ENCODE results near the gene SLC66A1. TPM values are rescaled to one million over a fixed set of nuclear protein-coding genes. Genes with fewer than 3 reads are reported as not detected.

The SLC66A1 gene
- total RNA-seq, 1 experiment from 2014 or later = 22.5 TPM

GRCh38 chr1:19360843-19361610, 48.9 kb downstream of the SLC66A1 start:
- no peak overlapping the region for H3K18ac ChIP-seq (ENCODE audit: insufficient read length, low read depth, low read length)
- H2BK20ac ChIP-seq (ENCODE audit: low read depth, low read length, poor library complexity, severe bottlenecking) = no peak overlapping the region
- H3K23me2 ChIP-seq (ENCODE audit: insufficient read length, low read depth, low read length, poor library complexity, severe bottlenecking) = no peaks in the 10 kb centered on the region
- WGBS (ENCODE audit: extremely low coverage, insufficient read length, low lambda C conversion rate) = no CpG with 5 or more reads among the region's 18 CpGs
- TF ChIP-seq CTCF (conservative IDR thresholded peaks at IDR 0.05) = no peak
- H3K4me2 ChIP-seq (ENCODE audit: insufficient read depth, insufficient read length, low read length) = no peak overlapping the region
- no peak overlapping the region for H4K5ac ChIP-seq (ENCODE audit: insufficient read length, low read depth, low read length)
- H4K8ac ChIP-seq (replicated peaks; ENCODE audit: insufficient read length, low read depth, low read length) = no peak overlapping the region
- H2BK5ac ChIP-seq (ENCODE audit: insufficient read length, low read length) = no peak overlapping the region
- H3K4ac ChIP-seq (ENCODE audit: low read depth, low read length) = no peak overlapping the region
- no peak overlapping the region for H3K14ac ChIP-seq (ENCODE audit: insufficient read depth, low read length)
- Mint-ChIP-seq H3K27ac (peak overlapping the region in 2 of 3 experiments; percentile 44 to 66; a peak in 2 of 7 replicates), H3K27me3 (ENCODE audit: low read depth) (peaks cover 1% of the 10 kb centered on the region; the same call in 1 of the 2 replicates), H3K4me3 (no peak overlapping the region), H3K36me3 (ENCODE audit: insufficient read depth in 1 of 3, low read depth in 3 of 3) (peaks cover 9 to 25% (median 23%) of the 10 kb centered on the region in 3 experiments; a peak in 6 of 7 replicates), H3K4me1 (peaks cover 14 to 16% of the 10 kb centered on the region in 2 experiments), H3K9me3 (no peaks in the 10 kb centered on the region)
- H3K4me1 ChIP-seq (ENCODE audit: insufficient read depth, low read length) = no peaks in the 10 kb centered on the region
- DNase-seq = no peak
- no peak overlapping the region for H2AFZ ChIP-seq (ENCODE audit: low read length)
- H3K56ac ChIP-seq (ENCODE audit: insufficient read length, low read depth, low read length) = no peak overlapping the region
- H3T11ph ChIP-seq (ENCODE audit: low read length) = no peak overlapping the region
- no peaks in the 10 kb centered on the region for H4K20me1 ChIP-seq (ENCODE audit: control insufficient read depth, insufficient read depth, insufficient read length)
- H3K9me3 ChIP-seq (ENCODE audit: control insufficient read depth, low read depth, low read length) = no peaks in the 10 kb centered on the region
- no peak overlapping the region for H2BK120ac ChIP-seq (ENCODE audit: low read depth, low read length, poor library complexity, severe bottlenecking)
- no peak overlapping the region for H2BK15ac ChIP-seq (ENCODE audit: low read depth, low read length)
- no peak overlapping the region for H2BK12ac ChIP-seq (ENCODE audit: insufficient read length, low read depth, low read length)
- H3K23ac ChIP-seq (ENCODE audit: insufficient read length, low read depth, low read length) = no peak overlapping the region
- no peak overlapping the region for H2AK5ac ChIP-seq (ENCODE audit: insufficient read length, low read length)
- no peak overlapping the region for H3K27ac ChIP-seq (ENCODE audit: insufficient read length, low read depth, low read length)
- H3K9ac ChIP-seq (ENCODE audit: extremely low read depth, insufficient read length, low read length) = no peak overlapping the region
- H4K91ac ChIP-seq (ENCODE audit: insufficient read length, low read depth, low read length) = no peak overlapping the region
- H3K79me1 ChIP-seq (ENCODE audit: insufficient read depth, low read depth, low read length, poor library complexity, severe bottlenecking) = peaks cover 4% of the 10 kb centered on the region
- no peaks in the 10 kb centered on the region for H3K27me3 ChIP-seq (ENCODE audit: insufficient read depth, low read length)
- H3K79me2 ChIP-seq (ENCODE audit: insufficient read depth, low read length) = peaks cover 5% of the 10 kb centered on the region; the same call in 1 of the 2 replicates
